K562 (cell line): Measurements from ENCODE around the gene NTM. TPM values are rescaled to one million over a fixed set of nuclear protein-coding genes. Genes with fewer than 3 reads are reported as not detected.

Source experiments
- ATAC-seq: fragments of 200-7000 bp; cut with Tn5 transposase; 3 replicates; pipeline ENCODE4 v1.9.1; 2020; ENCODE audit warnings: moderate library complexity
- BruUV-seq: library from RNA; stranded (reverse); fragments of 400-500 nt; replicated peaks from 2 replicates; lab custom pipeline; 2021; lab: Mats Ljungman, UMichigan
- CTCF ChIA-PET: fragments of 300-600 bp; formaldehyde crosslinking; extraction: SDS; loops from one replicate; lab custom pipeline; 2021; ENCODE audit warnings: low intra/inter-chr PET ratio; lab: Yijun Ruan, JAX
- POLR2A ChIA-PET: fragments of 300-600, 350-650 bp; sonication (Branson Sonifier 250); formaldehyde crosslinking; extraction: SDS; loops from one replicate; lab custom pipeline; 2021; ENCODE audit warnings: antibody characterized with exemption, inconsistent platforms; lab: Yijun Ruan, JAX
- DNase-seq, 4 experiments: peaks; one replicate each; pipeline versions ENCODE4 v3.0.0 to v3.0.0-alpha.2; 2011 to 2018; ENCODE audit warnings: low spot score in 3 of 4, mixed read lengths in 3 of 4; ENCODE audit errors: extremely low read depth in 1 of 4
- FAIRE-seq: peaks from 2 replicates; lab custom pipeline; 2011; peaks lifted over from hg19 to GRCh38; lab: Jason Lieb, UNC
- H2AFZ ChIP-seq: 2 replicates; pipeline ENCODE4 v1.6.0; 2011; ENCODE audit warnings: low read depth, low read length, control low read depth, inconsistent platforms
- H3K27ac ChIP-seq: fragments of 200-600 bp; 3 replicates; pipeline ENCODE4 v1.8.0; 2011; ENCODE audit warnings: low read depth, mild to moderate bottlenecking, control low read depth, inconsistent platforms, low read length, moderate library complexity, mixed read lengths; ENCODE audit errors: extremely low read depth
- H3K27me3 ChIP-seq, 2 experiments: fragments of 300-600 bp in 1 of 2; 2 replicates in 1 of 2; 3 replicates in 1 of 2; pipeline versions ENCODE4 v1.6.0 to v1.8.0; 2011; ENCODE audit warnings: inconsistent platforms in 2 of 2, low read length in 2 of 2, mild to moderate bottlenecking in 1 of 2, mixed read lengths in 1 of 2, moderate library complexity in 1 of 2; ENCODE audit not compliant: control insufficient read depth in 2 of 2, insufficient read depth in 2 of 2
- H3K36me3 ChIP-seq: fragments of 300-600 bp; 3 replicates; pipeline ENCODE4 v1.8.0; 2011; ENCODE audit warnings: mild to moderate bottlenecking, low read length, inconsistent platforms; ENCODE audit not compliant: control insufficient read depth, insufficient read depth
- H3K4me1 ChIP-seq, 2 experiments: fragments of 200-600 bp in 1 of 2; replicated peaks in 1 of 2; 2 replicates in 1 of 2; 3 replicates in 1 of 2; pipeline versions ENCODE4 v1.5.1 to v1.8.0; 2011; ENCODE audit warnings: inconsistent platforms in 2 of 2, low read length in 2 of 2, mild to moderate bottlenecking in 1 of 2, mixed read lengths in 1 of 2, moderate library complexity in 1 of 2; ENCODE audit not compliant: control insufficient read depth in 2 of 2, insufficient read depth in 2 of 2
- H3K4me2 ChIP-seq: 2 replicates; pipeline ENCODE4 v1.6.1; 2011; ENCODE audit warnings: low read length, control low read depth, inconsistent platforms, mixed read lengths; ENCODE audit not compliant: insufficient read depth
- H3K4me3 ChIP-seq: fragments of 200-600 bp; sonication (generic), shearing (Covaris generic); 2 replicates; pipeline ENCODE4 v1.5.1; 2016; ENCODE audit warnings: control low read depth, inconsistent platforms
- H3K79me2 ChIP-seq: fragments of 200-600 bp; 3 replicates; pipeline ENCODE4 v1.8.0; 2011; ENCODE audit warnings: low read length, inconsistent platforms; ENCODE audit not compliant: control insufficient read depth, insufficient read depth
- H3K9ac ChIP-seq, 2 experiments: 2 replicates each; pipeline versions ENCODE4 v1.6.0 to v1.6.1; 2011; ENCODE audit warnings: low read depth in 2 of 2, low read length in 2 of 2, control low read depth in 1 of 2, inconsistent platforms in 1 of 2, mild to moderate bottlenecking in 1 of 2, mixed read lengths in 1 of 2; ENCODE audit not compliant: insufficient read depth in 1 of 2
- H3K9me1 ChIP-seq: one replicate; pipeline ENCODE4 v1.6.0; 2011; ENCODE audit warnings: inconsistent platforms, mild to moderate bottlenecking, low read length, moderate library complexity; ENCODE audit not compliant: control insufficient read depth, insufficient read depth
- H3K9me3 ChIP-seq: replicated peaks from 2 replicates; pipeline ENCODE4 v1.5.1; 2011; ENCODE audit warnings: low read depth, low read length, inconsistent platforms; ENCODE audit not compliant: control insufficient read depth, insufficient read depth
- H4K20me1 ChIP-seq: replicated peaks from 2 replicates; pipeline ENCODE4 v1.6.1; 2011; ENCODE audit warnings: low read length, inconsistent platforms, mixed read lengths; ENCODE audit not compliant: control insufficient read depth, insufficient read depth
- CBFA2T3 ChIP-seq: fragments of 450-650 bp; IDR thresholded peaks from 2 replicates; pipeline ENCODE4 v1.6.1; 2017
- ESRRB ChIP-seq: fragments of 250-450 bp; sonication (Bioruptor Pico); IDR thresholded peaks from 2 replicates; pipeline ENCODE4 v1.5.0; 2020; ENCODE audit warnings: mild to moderate bottlenecking, moderate library complexity, borderline replicate concordance
- EZH2 ChIP-seq: IDR thresholded peaks from 2 replicates; pipeline ENCODE4 v1.6.1; 2012; ENCODE audit warnings: low read depth, mild to moderate bottlenecking, inconsistent platforms, low read length, borderline replicate concordance
- FOXP1 ChIP-seq: sonication (generic); formaldehyde crosslinking; IDR thresholded peaks from 2 replicates; pipeline ENCODE4 v1.8.0; 2022; ENCODE audit warnings: mild to moderate bottlenecking, missing genetic modification reagents
- HDGF ChIP-seq: fragments of 450-650 bp; IDR thresholded peaks from 2 replicates; pipeline ENCODE4 v1.6.1; 2016
- MCM3 ChIP-seq: fragments of 450-650 bp; IDR thresholded peaks from 2 replicates; pipeline ENCODE4 v1.6.1; 2016
- MTF1 ChIP-seq: fragments of 250-450 bp; sonication (Bioruptor Pico); IDR thresholded peaks from 2 replicates; pipeline ENCODE4 v1.9.0; 2021; ENCODE audit warnings: moderate library complexity, mild to moderate bottlenecking, inconsistent platforms, borderline replicate concordance
- MXI1 ChIP-seq: IDR thresholded peaks from 2 replicates; pipeline ENCODE4 v1.6.1; 2011; ENCODE audit warnings: low read depth, mild to moderate bottlenecking, improper control_type of control experiment, low read length
- NFE2 ChIP-seq: IDR thresholded peaks from 2 replicates; pipeline ENCODE4 v1.6.1; 2014; ENCODE audit warnings: antibody characterized with exemption, low read depth
- POLR3A ChIP-seq: IDR thresholded peaks from 2 replicates; pipeline ENCODE4 v1.6.1; 2011; ENCODE audit warnings: borderline replicate concordance, mild to moderate bottlenecking, moderate library complexity; ENCODE audit not compliant: insufficient read length, insufficient read depth; ENCODE audit errors: extremely low read depth
- RBM25 ChIP-seq: fragments of 200-400 bp; formaldehyde crosslinking; IDR thresholded peaks from 2 replicates; pipeline ENCODE4 v1.6.1; 2018; ENCODE audit warnings: low read length, low read depth, moderate library complexity; ENCODE audit not compliant: severe bottlenecking
- SOX6 ChIP-seq: fragments of 450-650 bp; IDR thresholded peaks from 2 replicates; pipeline ENCODE4 v1.6.1; 2014; ENCODE audit warnings: mild to moderate bottlenecking
- SRSF7 ChIP-seq: fragments of 200-400 bp; formaldehyde crosslinking; optimal IDR thresholded peaks from 2 replicates; pipeline ENCODE3; 2017; ENCODE audit warnings: mild to moderate bottlenecking, low read depth, low read length
- ZBTB17 ChIP-seq: fragments of 450-650 bp; formaldehyde crosslinking; IDR thresholded peaks from 2 replicates; pipeline ENCODE4 v1.4.0; 2020; ENCODE audit warnings: mild to moderate bottlenecking
- ZBTB49 ChIP-seq: sonication (generic); formaldehyde crosslinking; IDR thresholded peaks from 2 replicates; pipeline ENCODE4 v1.8.0; 2022; ENCODE audit warnings: missing genetic modification reagents, mild to moderate bottlenecking, borderline replicate concordance
- ZKSCAN8 ChIP-seq: fragments of 200-800 bp; sonication (Bioruptor generic); IDR thresholded peaks from 2 replicates; pipeline ENCODE4 v1.6.1; 2016; ENCODE audit warnings: missing genetic modification characterization, missing compliant biosample characterization
- ZNF584 ChIP-seq: fragments of 200-800 bp; sonication (Bioruptor generic); IDR thresholded peaks from 2 replicates; pipeline ENCODE4 v1.6.1; 2016; ENCODE audit warnings: low read depth, mild to moderate bottlenecking, missing genetic modification characterization, missing compliant biosample characterization
- ZNF707 ChIP-seq: fragments of 250-450 bp; sonication (Bioruptor Pico); conservative IDR thresholded peaks from 2 replicates; pipeline ENCODE4 v1.8.0; 2022; ENCODE audit warnings: inconsistent platforms, mild to moderate bottlenecking, moderate library complexity
- ZNF717 ChIP-seq: fragments of 250-450 bp; sonication (Bioruptor Pico); IDR thresholded peaks from 2 replicates; pipeline ENCODE4 v1.5.0; 2021
- WGBS: fragments of 100-300 bp; shearing (Covaris generic); methylation state at CpG from one replicate; pipeline ENCODE4 v1.1.6; 2016; ENCODE audit warnings: low coverage, mixed read lengths; ENCODE audit not compliant: insufficient coverage; ENCODE audit errors: missing lambda C conversion rate; 5-methylcytosine and 5-hydroxymethylcytosine counted together
- in situ Hi-C: fragments of 300-500 bp; cut with MboI; formaldehyde crosslinking; loops from 4 replicates; pipeline ENCODE4 v1.15.0; 2018; ENCODE audit warnings: inconsistent platforms, mixed read lengths
- intact Hi-C: fragments of 100-400 bp; cut with micrococcal nuclease; formaldehyde crosslinking; loops from 2 replicates; pipeline ENCODE4 v1.14.2; 2022
- polyA plus RNA-seq, 8 experiments: library from polyadenylated mRNA; depleted of rRNA in 4 of 8; stranded (reverse) in 5 of 8; unstranded in 3 of 8; fragments of >200 nt; fragmentation: Nextera tagmentation in 2 of 8; fragmentation: Illumina TruSeq in 1 of 8; extraction: Ambion mirVana in 2 of 8; extraction: Trizol in 1 of 8; gene quantifications; 2 replicates each; pipeline versions ENCODE4 v1.2.1 to v1.2.3, GENCODE V29; 2011 to 2014; ENCODE audit warnings: inconsistent platforms in 1 of 8, missing spikeins in 1 of 8
- total RNA-seq, 7 experiments: library from RNA; depleted of rRNA in 6 of 7; stranded (reverse); fragments of >200 nt in 6 of 7; fragmentation: Illumina TruSeq in 2 of 7; extraction: Trizol in 2 of 7; gene quantifications; 2 replicates each; pipeline versions ENCODE4 v1.2.1 to v1.2.3, GENCODE V29; 2011 to 2021; ENCODE audit warnings: low replicate concordance in 1 of 7

NTM gene
- total and polyA plus RNA-seq, 9 of the 15 experiments (the other 6 are each of a cell fraction or from before 2014, with no cell fraction given) = not detected

GRCh38 chr11:131583938-131584337 lies 213.5 kb downstream of the NTM start:
- intact Hi-C loops = no loop called here
- ChIA-PET CTCF (no interaction called here), POLR2A (no interaction called here)
- Histone ChIP-seq H3K27me3 (peaks cover 2 to 4% of the 10 kb centered on the region in 2 experiments; a peak in 1 of 5 replicates), H3K4me2 (no peak overlapping the region), H3K79me2 (no peaks in the 10 kb centered on the region), H4K20me1 (no peaks in the 10 kb centered on the region), H3K4me3 (no peak overlapping the region), H3K27ac (no peak overlapping the region), H3K9me1 (no peaks in the 10 kb centered on the region), H2AFZ (no peak overlapping the region), H3K9me3 (no peaks in the 10 kb centered on the region), H3K36me3 (no peaks in the 10 kb centered on the region), H3K4me1 (no peaks in the 10 kb centered on the region), H3K9ac (no peak overlapping the region)
- DNase-seq (no peak), FAIRE-seq (no peak), ATAC-seq (no peak)
- TF ChIP-seq CBFA2T3 (no peak), POLR3A (no peak), ZKSCAN8 (CRISPR knock-in tag) (no peak), ZBTB49 (no peak), NFE2 (no peak), SOX6 (no peak), MXI1 (no peak), EZH2 (no peak), ESRRB (CRISPR knock-in tag) (no peak), RBM25 (no peak), ZNF584 (CRISPR knock-in tag) (no peak), ZBTB17 (CRISPR knock-in tag) (no peak), FOXP1 (CRISPR knock-in tag) (no peak), MTF1 (CRISPR knock-in tag) (no peak), HDGF (no peak), SRSF7 (no peak), MCM3 (no peak), ZNF717 (CRISPR knock-in tag) (no peak), ZNF707 (CRISPR knock-in tag) (no peak)
- BruUV-seq = no TSS peak
- in situ Hi-C loops = no loop called here
- WGBS = 0% methylated on average over 6 of the region's 6 CpGs
